ENCODE measurements around the gene BFSP2. TPM values are rescaled to one million over a fixed set of nuclear protein-coding genes. Genes with fewer than 3 reads are reported as not detected.

BFSP2 gene
- total RNA-seq, 1 donor from 2014 or later: not detected

GRCh38 chr3:133418361-133418760, 18.5 kb downstream of the BFSP2 start:
- no peak for DNase-seq (ENCODE audit: extremely low spot score, unreplicated experiment)
- TF ChIP-seq CTCF (conservative IDR thresholded peaks at IDR 0.05): no peak
- Mint-ChIP-seq H3K27ac (no peak overlapping the region), H3K9me3 (no peaks in the 10 kb centered on the region), H3K36me3 (no peaks in the 10 kb centered on the region), H3K4me3 (no peak overlapping the region), H3K27me3 (no peaks in the 10 kb centered on the region), H3K4me1 (ENCODE audit: unreplicated experiment) (peaks cover 3% of the 10 kb centered on the region)

GRCh38 chr3:133419151-133419909, 19.5 kb downstream of the BFSP2 start:
- DNase-seq (ENCODE audit: extremely low spot score, unreplicated experiment): no peak
- no peaks in the 10 kb centered on the region for H3K4me1 Mint-ChIP-seq (ENCODE audit: unreplicated experiment)
- TF ChIP-seq CTCF (conservative IDR thresholded peaks at IDR 0.05): no peak
- H3K27me3 Mint-ChIP-seq: peaks cover 3% of the 10 kb centered on the region
- no peaks in the 10 kb centered on the region for H3K36me3 Mint-ChIP-seq
- no peak overlapping the region for H3K4me3 Mint-ChIP-seq
- no peak overlapping the region for H3K27ac Mint-ChIP-seq
- H3K9me3 Mint-ChIP-seq: no peaks in the 10 kb centered on the region

GRCh38 chr3:133424937-133425869, 25.3 kb downstream of the BFSP2 start:
- H3K4me1 Mint-ChIP-seq (ENCODE audit: unreplicated experiment): no peaks in the 10 kb centered on the region
- H3K27ac Mint-ChIP-seq: no peak overlapping the region
- TF ChIP-seq CTCF (conservative IDR thresholded peaks at IDR 0.05): no peak
- DNase-seq (ENCODE audit: extremely low spot score, unreplicated experiment): no peak
- H3K36me3 Mint-ChIP-seq: no peaks in the 10 kb centered on the region
- no peaks in the 10 kb centered on the region for H3K9me3 Mint-ChIP-seq
- H3K4me3 Mint-ChIP-seq: no peak overlapping the region
- peaks cover 21% of the 10 kb centered on the region for H3K27me3 Mint-ChIP-seq

- H3K36me3 Mint-ChIP-seq: no peaks in the 10 kb centered on the region
- H3K27ac Mint-ChIP-seq: no peak overlapping the region
- DNase-seq (ENCODE audit: extremely low spot score, unreplicated experiment): no peak
- no peak overlapping the region for H3K4me3 Mint-ChIP-seq
- H3K27me3 Mint-ChIP-seq: peaks cover 21% of the 10 kb centered on the region
- no peaks in the 10 kb centered on the region for H3K9me3 Mint-ChIP-seq
- H3K4me1 Mint-ChIP-seq (ENCODE audit: unreplicated experiment): no peaks in the 10 kb centered on the region
- TF ChIP-seq CTCF (conservative IDR thresholded peaks at IDR 0.05): no peak
Observed at GRCh38 chr3:133425898-133426297, 26.0 kb downstream of the BFSP2 start.

GRCh38 chr3:133426721-133427120, 26.9 kb downstream of the BFSP2 start:
- H3K27ac Mint-ChIP-seq: no peak overlapping the region

More at GRCh38 chr3:133426721-133427120, 26.9 kb downstream of the BFSP2 start:
- no peaks in the 10 kb centered on the region for H3K36me3 Mint-ChIP-seq
- no peak for TF ChIP-seq CTCF (conservative IDR thresholded peaks at IDR 0.05)
- peaks cover 21% of the 10 kb centered on the region for H3K27me3 Mint-ChIP-seq
- no peaks in the 10 kb centered on the region for H3K9me3 Mint-ChIP-seq
- H3K4me1 Mint-ChIP-seq (ENCODE audit: unreplicated experiment): no peaks in the 10 kb centered on the region
- DNase-seq (ENCODE audit: extremely low spot score, unreplicated experiment): no peak
- H3K4me3 Mint-ChIP-seq: no peak overlapping the region

All from type B pancreatic cell (in vitro differentiated cells).